ENCODE results near the gene MBLAC1.
A peak's percentile ranks its signal among the peaks of the same experiment; 100 is the strongest.

MBLAC1 gene

GRCh38 chr7:100098913-100099312 is 27.9 kb upstream of the MBLAC1 start:
- DNase-seq: no peak

GRCh38 chr7:100099452-100099851 is 27.3 kb upstream of the MBLAC1 start:
- DNase-seq: no peak

- DNase-seq: peak; percentile 87
Observed at GRCh38 chr7:100100420-100101015, 26.2 kb upstream of the MBLAC1 start.

GRCh38 chr7:100101016-100101862 is 25.5 kb upstream of the MBLAC1 start, which contains the start of the genes AP4M1 and MCM7:
Gene AP4M1 (plus strand): TSS chr7:100101643. CDS start chr7:100101715, 72 bp downstream.
Gene MCM7 (minus strand): TSS chr7:100101397. CDS start chr7:100101294, 103 bp downstream.
- DNase-seq: peak; percentile 95

- no peak for DNase-seq
Observed at GRCh38 chr7:100102950-100103840, 23.6 kb upstream of the MBLAC1 start.

GRCh38 chr7:100105534-100105933 is 21.2 kb upstream of the MBLAC1 start:
- no peak for DNase-seq

GRCh38 chr7:100106633-100107032 is 20.1 kb upstream of the MBLAC1 start:
- DNase-seq: no peak

GRCh38 chr7:100107125-100107737 is 19.5 kb upstream of the MBLAC1 start:
- no peak for DNase-seq

- DNase-seq: no peak
Observed at GRCh38 chr7:100107890-100108289, 18.9 kb upstream of the MBLAC1 start.

- DNase-seq: no peak
Observed at GRCh38 chr7:100109521-100110163, 17.1 kb upstream of the MBLAC1 start.

GRCh38 chr7:100111156-100111555 is 15.6 kb upstream of the MBLAC1 start:
- no peak for DNase-seq

- DNase-seq: no peak
Observed at GRCh38 chr7:100111914-100112313, 14.9 kb upstream of the MBLAC1 start.

- no peak for DNase-seq
Observed at GRCh38 chr7:100115026-100115425, 11.7 kb upstream of the MBLAC1 start.

- no peak for DNase-seq
Observed at GRCh38 chr7:100118388-100119071, 8.2 kb upstream of the MBLAC1 start.

- peak; percentile 98 for DNase-seq
Observed at GRCh38 chr7:100119072-100119969, 7.4 kb upstream of the MBLAC1 start, which contains the start of the genes CNPY4 and TAF6. Gene CNPY4 (plus strand): TSS chr7:100119634. CDS start chr7:100119745, 111 bp downstream. Gene TAF6 (minus strand): TSS chr7:100119358. CDS start chr7:100114209, 5,149 bp downstream.

GRCh38 chr7:100119970-100120732 is 6.6 kb upstream of the MBLAC1 start:
- DNase-seq: peak; percentile 81

- DNase-seq: no peak
Observed at GRCh38 chr7:100120733-100121036, 6.1 kb upstream of the MBLAC1 start.

- no peak for DNase-seq
Observed at GRCh38 chr7:100122067-100122466, 4.7 kb upstream of the MBLAC1 start.

GRCh38 chr7:100122568-100122967 is 4.2 kb upstream of the MBLAC1 start:
- no peak for DNase-seq

All from CD4-positive, alpha-beta T cell treated with Interleukin-17A for 4 hours (primary cell).